Measurements from ENCODE around the gene EDA2R.

- TF ChIP-seq POLR2AphosphoS5 (IDR thresholded peaks at IDR 0.05) (no peak), CTCF (IDR thresholded peaks at IDR 0.05) (no peak), POLR2A (IDR thresholded peaks at IDR 0.05; ENCODE audit: low read depth) (no peak), EP300 (IDR thresholded peaks at IDR 0.05) (no peak)
These were observed 21.9 kb downstream of the EDA2R start for GRCh38 chrX:66616944-66617343.
